Myocyte (in vitro differentiated cells): ENCODE results near the gene ADAP1. TPM values are rescaled to one million over a fixed set of nuclear protein-coding genes. Genes with fewer than 3 reads are reported as not detected.

ENCODE experiments used
- DNase-seq: peaks from one replicate; pipeline ENCODE4 v3.0.0-alpha.2; 2012; ENCODE audit warnings: low read depth
- total RNA-seq: library from RNA; depleted of rRNA; stranded (reverse); fragments of >200 nt; gene quantifications from 2 replicates; pipeline ENCODE4 v1.2.3, GENCODE V29; 2014

The ADAP1 gene
- total RNA-seq, 1 donor from 2014 or later: 0.56 TPM

GRCh38 chr7:896346-897075 is 58.0 kb downstream of the ADAP1 start:
- DNase-seq: no peak

GRCh38 chr7:895451-896052 is 58.9 kb downstream of the ADAP1 start:
- DNase-seq: no peak

- no peak for DNase-seq
These were observed 59.5 kb downstream of the ADAP1 start for GRCh38 chr7:894927-895450.

- no peak for DNase-seq
These were observed 60.2 kb downstream of the ADAP1 start for GRCh38 chr7:894164-894867.

GRCh38 chr7:893686-894085 is 60.8 kb downstream of the ADAP1 start:
- DNase-seq: no peak

GRCh38 chr7:892648-893593 is 61.6 kb downstream of the ADAP1 start:
- DNase-seq: no peak

- no peak for DNase-seq
These were observed 62.7 kb downstream of the ADAP1 start for GRCh38 chr7:891805-892204.

- DNase-seq: no peak
These were observed 63.2 kb downstream of the ADAP1 start for GRCh38 chr7:891291-891690.

- no peak for DNase-seq
These were observed 63.6 kb downstream of the ADAP1 start for GRCh38 chr7:890868-891267.

- DNase-seq: no peak
These were observed 65.1 kb downstream of the ADAP1 start for GRCh38 chr7:889391-889790.

- no peak for DNase-seq
These were observed 65.5 kb downstream of the ADAP1 start for GRCh38 chr7:889025-889390.

- DNase-seq: no peak
These were observed 66.1 kb downstream of the ADAP1 start for GRCh38 chr7:888081-889024.

GRCh38 chr7:887488-887820 is 67.0 kb downstream of the ADAP1 start:
- DNase-seq: no peak

- DNase-seq: no peak
These were observed 67.6 kb downstream of the ADAP1 start for GRCh38 chr7:886626-887487.

GRCh38 chr7:885893-886625 is 68.4 kb downstream of the ADAP1 start:
- no peak for DNase-seq

- DNase-seq: no peak
These were observed 69.1 kb downstream of the ADAP1 start for GRCh38 chr7:885261-885892.

GRCh38 chr7:884191-885003 is 70.1 kb downstream of the ADAP1 start:
- DNase-seq: no peak
